GM21381 (cell line): Measurements from ENCODE around the gene OLFML2B.
"Not testable (repeated sequence)": the region's sequence is repeated elsewhere in the genome, so short reads cannot be mapped to it uniquely, and the experiment has no call there.

ENCODE experiments used
- ATAC-seq: cut with Tn5 transposase; IDR thresholded peaks from one replicate; pipeline ENCODE4 v1.9.1; 2021; ENCODE audit warnings: mild to moderate bottlenecking, moderate library complexity; ENCODE audit not compliant: unreplicated experiment

The OLFML2B gene

GRCh38 chr1:162036163-162036562 lies 12.5 kb upstream of the OLFML2B start:
- no peak for ATAC-seq

GRCh38 chr1:162035241-162035640 lies 11.6 kb upstream of the OLFML2B start:
- no peak for ATAC-seq

- ATAC-seq, result no peak
These were observed 9.8 kb upstream of the OLFML2B start for GRCh38 chr1:162033428-162033827.

GRCh38 chr1:162030759-162031280 lies 7.2 kb upstream of the OLFML2B start:
- no peak for ATAC-seq

GRCh38 chr1:162029157-162029556 lies 5.5 kb upstream of the OLFML2B start:
- ATAC-seq, result no peak

GRCh38 chr1:162028726-162029125 lies 5.1 kb upstream of the OLFML2B start:
- no peak for ATAC-seq

GRCh38 chr1:162026881-162027280 lies 3.2 kb upstream of the OLFML2B start:
- no peak for ATAC-seq

GRCh38 chr1:162025541-162025940 lies 1.9 kb upstream of the OLFML2B start:
- no peak for ATAC-seq

GRCh38 chr1:162023181-162023546 lies 505 bp downstream of the OLFML2B start:
- no peak for ATAC-seq

- no peak for ATAC-seq
These were observed 1.0 kb downstream of the OLFML2B start for GRCh38 chr1:162022626-162023025.

- no peak for ATAC-seq
These were observed 2.5 kb downstream of the OLFML2B start for GRCh38 chr1:162021124-162021523.

- ATAC-seq, result no peak
These were observed 3.5 kb downstream of the OLFML2B start for GRCh38 chr1:162020150-162020549.

- no peak for ATAC-seq
These were observed 4.2 kb downstream of the OLFML2B start for GRCh38 chr1:162019446-162019845.

- no peak for ATAC-seq
These were observed 4.7 kb downstream of the OLFML2B start for GRCh38 chr1:162019006-162019405.

- ATAC-seq, result no peak
These were observed 5.3 kb downstream of the OLFML2B start for GRCh38 chr1:162018418-162018817.

GRCh38 chr1:162017791-162018190 lies 5.9 kb downstream of the OLFML2B start:
- ATAC-seq, result not testable (repeated sequence)

- no peak for ATAC-seq
These were observed 7.0 kb downstream of the OLFML2B start for GRCh38 chr1:162016631-162017030.

- no peak for ATAC-seq
These were observed 8.5 kb downstream of the OLFML2B start for GRCh38 chr1:162015196-162015595.

- no peak for ATAC-seq
These were observed 9.5 kb downstream of the OLFML2B start for GRCh38 chr1:162014202-162014601.

- ATAC-seq, result no peak
These were observed 10.4 kb downstream of the OLFML2B start for GRCh38 chr1:162013289-162013688.

GRCh38 chr1:162011337-162012012 lies 12.2 kb downstream of the OLFML2B start:
- no peak for ATAC-seq

GRCh38 chr1:162010175-162010506 lies 13.5 kb downstream of the OLFML2B start:
- no peak for ATAC-seq

GRCh38 chr1:162009501-162010174 lies 14.0 kb downstream of the OLFML2B start:
- no peak for ATAC-seq
